ENCODE results near the gene SMIM38.

Gene SMIM38

GRCh38 chr11:69129647-69130046 is 26.1 kb upstream of the SMIM38 start:
- TF ChIP-seq POLR2AphosphoS5 (IDR thresholded peaks at IDR 0.05; ENCODE audit: low read depth, low read length) (no peak), REST (IDR thresholded peaks at IDR 0.05; ENCODE audit: insufficient read depth in 1 of 2, low read depth in 2 of 2, low read length in 2 of 2) (no peak), SIN3A (IDR thresholded peaks at IDR 0.05; ENCODE audit: borderline replicate concordance, insufficient read depth, low read length) (no peak)

- TF ChIP-seq SIN3A (IDR thresholded peaks at IDR 0.05; ENCODE audit: borderline replicate concordance, insufficient read depth, low read length): no peak
- TF ChIP-seq POLR2AphosphoS5 (IDR thresholded peaks at IDR 0.05; ENCODE audit: low read depth, low read length): no peak
- TF ChIP-seq TAF1 (IDR thresholded peaks at IDR 0.05; ENCODE audit: borderline replicate concordance, insufficient read depth, low read length): no peak
- TF ChIP-seq REST (IDR thresholded peaks at IDR 0.05; ENCODE audit: insufficient read depth in 1 of 2, low read depth in 2 of 2, low read length in 2 of 2): no peak
- TF ChIP-seq FOXP2 (optimal IDR thresholded peaks at IDR 0.05; ENCODE audit: borderline replicate concordance, extremely low read depth, extremely low read length, insufficient read depth): no peak
Observed at GRCh38 chr11:69130654-69131053, 25.1 kb upstream of the SMIM38 start.

GRCh38 chr11:69131121-69131566 is 24.6 kb upstream of the SMIM38 start:
- TF ChIP-seq FOXP2 (optimal IDR thresholded peaks at IDR 0.05; ENCODE audit: borderline replicate concordance, extremely low read depth, extremely low read length, insufficient read depth): no peak
- no peak for TF ChIP-seq REST (IDR thresholded peaks at IDR 0.05; ENCODE audit: insufficient read depth in 1 of 2, low read depth in 2 of 2, low read length in 2 of 2)
- no peak for TF ChIP-seq TAF1 (IDR thresholded peaks at IDR 0.05; ENCODE audit: borderline replicate concordance, insufficient read depth, low read length)
- no peak for TF ChIP-seq SIN3A (IDR thresholded peaks at IDR 0.05; ENCODE audit: borderline replicate concordance, insufficient read depth, low read length)

- TF ChIP-seq REST (IDR thresholded peaks at IDR 0.05; ENCODE audit: insufficient read depth in 1 of 2, low read depth in 2 of 2, low read length in 2 of 2) (no peak), TAF1 (IDR thresholded peaks at IDR 0.05; ENCODE audit: borderline replicate concordance, insufficient read depth, low read length) (no peak), FOXP2 (optimal IDR thresholded peaks at IDR 0.05; ENCODE audit: borderline replicate concordance, extremely low read depth, extremely low read length, insufficient read depth) (no peak)
Observed at GRCh38 chr11:69131644-69132300, 24.0 kb upstream of the SMIM38 start.

GRCh38 chr11:69132301-69132670 is 23.4 kb upstream of the SMIM38 start:
- TF ChIP-seq REST (IDR thresholded peaks at IDR 0.05; ENCODE audit: insufficient read depth in 1 of 2, low read depth in 2 of 2, low read length in 2 of 2): no peak
- no peak for TF ChIP-seq POLR2AphosphoS5 (IDR thresholded peaks at IDR 0.05; ENCODE audit: low read depth, low read length)
- TF ChIP-seq FOXP2 (optimal IDR thresholded peaks at IDR 0.05; ENCODE audit: borderline replicate concordance, extremely low read depth, extremely low read length, insufficient read depth): no peak
- no peak for TF ChIP-seq TAF1 (IDR thresholded peaks at IDR 0.05; ENCODE audit: borderline replicate concordance, insufficient read depth, low read length)
- no peak for TF ChIP-seq SIN3A (IDR thresholded peaks at IDR 0.05; ENCODE audit: borderline replicate concordance, insufficient read depth, low read length)

All from PFSK-1 (cell line).